HepG2 (cell line): ENCODE measurements around the gene ABHD12. TPM values are rescaled to one million over a fixed set of nuclear protein-coding genes. Genes with fewer than 3 reads are reported as not detected.

Experiments used
- ARNT2 ChIP-seq: sonication (generic); formaldehyde crosslinking; IDR thresholded peaks from 2 replicates; pipeline ENCODE4 v1.8.0; 2022; ENCODE audit warnings: mild to moderate bottlenecking, low read depth, missing genetic modification reagents, moderate library complexity
- HNF1A ChIP-seq, 2 experiments: sonication (generic) in 1 of 2; formaldehyde crosslinking in 1 of 2; IDR thresholded peaks; 2 replicates each; pipeline versions ENCODE4 v1.4.0 to v1.6.1; 2016 to 2020; ENCODE audit warnings: borderline replicate concordance in 1 of 2, low read depth in 1 of 2, mild to moderate bottlenecking in 1 of 2, missing genetic modification reagents in 1 of 2
- KDM5A ChIP-seq: fragments of 200-600 bp; sonication (generic); IDR thresholded peaks from 2 replicates; pipeline ENCODE4 v1.7.0; 2018; ENCODE audit warnings: antibody characterized with exemption, mild to moderate bottlenecking, low read length, borderline replicate concordance
- MAX ChIP-seq: IDR thresholded peaks from 2 replicates; pipeline ENCODE4 v1.6.1; 2012; ENCODE audit warnings: inconsistent platforms
- NFIC ChIP-seq: IDR thresholded peaks from 2 replicates; pipeline ENCODE4 v1.6.1; 2012; ENCODE audit warnings: mild to moderate bottlenecking, low read length, inconsistent platforms
- SRY ChIP-seq: sonication (generic); formaldehyde crosslinking; IDR thresholded peaks from 2 replicates; pipeline ENCODE4 v1.8.0; 2022; ENCODE audit warnings: mild to moderate bottlenecking, missing genetic modification reagents
- UBTF ChIP-seq: sonication (generic); formaldehyde crosslinking; IDR thresholded peaks from 2 replicates; pipeline ENCODE4 v1.4.0; 2020; ENCODE audit warnings: mild to moderate bottlenecking, missing genetic modification reagents
- ZNF180 ChIP-seq: sonication (generic); formaldehyde crosslinking; IDR thresholded peaks from 2 replicates; pipeline ENCODE4 v1.4.0; 2020; ENCODE audit warnings: low read depth, missing genetic modification reagents, borderline replicate concordance
- ZNF275 ChIP-seq: sonication (generic); formaldehyde crosslinking; IDR thresholded peaks from 2 replicates; pipeline ENCODE4 v1.8.0; 2022; ENCODE audit warnings: missing genetic modification reagents, mild to moderate bottlenecking, inconsistent platforms, borderline replicate concordance
- ZNF34 ChIP-seq: sonication (generic); formaldehyde crosslinking; IDR thresholded peaks from 2 replicates; pipeline ENCODE4 v1.4.0; 2020; ENCODE audit warnings: mild to moderate bottlenecking, missing genetic modification reagents, borderline replicate concordance
- ZNF343 ChIP-seq: sonication (generic); formaldehyde crosslinking; IDR thresholded peaks from 2 replicates; pipeline ENCODE4 v1.4.0; 2020; ENCODE audit warnings: mild to moderate bottlenecking, missing genetic modification reagents
- polyA plus RNA-seq, 8 experiments: library from polyadenylated mRNA; depleted of rRNA in 3 of 8; stranded (reverse) in 7 of 8; unstranded in 1 of 8; fragments of >200 nt; fragmentation: Illumina TruSeq in 4 of 8; extraction: Trizol in 4 of 8; gene quantifications; 2 replicates each; pipeline versions ENCODE4 v1.2.1 to v1.2.3, GENCODE V29; 2011 to 2016; ENCODE audit warnings: low read depth in 4 of 8, missing spikeins in 1 of 8, mixed read lengths in 1 of 8; ENCODE audit not compliant: insufficient read depth in 1 of 8
- total RNA-seq, 5 experiments: library from RNA; depleted of rRNA; stranded (reverse); fragments of >200 nt; fragmentation: Illumina TruSeq; extraction: Trizol; gene quantifications; 2 replicates each; pipeline ENCODE4 v1.2.3, GENCODE V29; 2016; ENCODE audit warnings: low read depth in 1 of 5
- TF ChIP-seq, protein P1 (sequence below): sonication (generic); formaldehyde crosslinking; IDR thresholded peaks from 2 replicates; pipeline ENCODE4 v1.5.0; 2020; ENCODE audit warnings: mild to moderate bottlenecking, missing genetic modification reagents, borderline replicate concordance
- TF ChIP-seq, protein P2 (sequence below): sonication (generic); formaldehyde crosslinking; IDR thresholded peaks from 2 replicates; pipeline ENCODE4 v1.4.0; 2020; ENCODE audit warnings: missing genetic modification reagents

Gene ABHD12
- total and polyA plus RNA-seq, 2 of the 13 experiments (the other 11 are each of a cell fraction or from before 2014, with no cell fraction given), result 23.5 to 72.1 TPM

GRCh38 chr20:25407311-25408169, 16.9 kb upstream of the ABHD12 start, which contains the start of gene GINS1 (continued):
- peak; percentile 98 for TF ChIP-seq KDM5A
- peak; percentile 38; the same call in 1 of the 2 replicates for TF ChIP-seq HNF1A (IDR thresholded peaks at IDR 0.05; ENCODE audit: low read depth)
- TF ChIP-seq HNF1A (CRISPR knock-in tag; IDR thresholded peaks at IDR 0.05; ENCODE audit: borderline replicate concordance), result peak; percentile 89; the same call in 1 of the 2 replicates
- TF ChIP-seq UBTF (CRISPR knock-in tag), result peak; percentile 96
- peak; percentile 97; the same call in 1 of the 2 replicates for TF ChIP-seq ZNF180 (CRISPR knock-in tag)
- TF ChIP-seq ZNF275, result peak; percentile 99
- TF ChIP-seq, protein P1, sequence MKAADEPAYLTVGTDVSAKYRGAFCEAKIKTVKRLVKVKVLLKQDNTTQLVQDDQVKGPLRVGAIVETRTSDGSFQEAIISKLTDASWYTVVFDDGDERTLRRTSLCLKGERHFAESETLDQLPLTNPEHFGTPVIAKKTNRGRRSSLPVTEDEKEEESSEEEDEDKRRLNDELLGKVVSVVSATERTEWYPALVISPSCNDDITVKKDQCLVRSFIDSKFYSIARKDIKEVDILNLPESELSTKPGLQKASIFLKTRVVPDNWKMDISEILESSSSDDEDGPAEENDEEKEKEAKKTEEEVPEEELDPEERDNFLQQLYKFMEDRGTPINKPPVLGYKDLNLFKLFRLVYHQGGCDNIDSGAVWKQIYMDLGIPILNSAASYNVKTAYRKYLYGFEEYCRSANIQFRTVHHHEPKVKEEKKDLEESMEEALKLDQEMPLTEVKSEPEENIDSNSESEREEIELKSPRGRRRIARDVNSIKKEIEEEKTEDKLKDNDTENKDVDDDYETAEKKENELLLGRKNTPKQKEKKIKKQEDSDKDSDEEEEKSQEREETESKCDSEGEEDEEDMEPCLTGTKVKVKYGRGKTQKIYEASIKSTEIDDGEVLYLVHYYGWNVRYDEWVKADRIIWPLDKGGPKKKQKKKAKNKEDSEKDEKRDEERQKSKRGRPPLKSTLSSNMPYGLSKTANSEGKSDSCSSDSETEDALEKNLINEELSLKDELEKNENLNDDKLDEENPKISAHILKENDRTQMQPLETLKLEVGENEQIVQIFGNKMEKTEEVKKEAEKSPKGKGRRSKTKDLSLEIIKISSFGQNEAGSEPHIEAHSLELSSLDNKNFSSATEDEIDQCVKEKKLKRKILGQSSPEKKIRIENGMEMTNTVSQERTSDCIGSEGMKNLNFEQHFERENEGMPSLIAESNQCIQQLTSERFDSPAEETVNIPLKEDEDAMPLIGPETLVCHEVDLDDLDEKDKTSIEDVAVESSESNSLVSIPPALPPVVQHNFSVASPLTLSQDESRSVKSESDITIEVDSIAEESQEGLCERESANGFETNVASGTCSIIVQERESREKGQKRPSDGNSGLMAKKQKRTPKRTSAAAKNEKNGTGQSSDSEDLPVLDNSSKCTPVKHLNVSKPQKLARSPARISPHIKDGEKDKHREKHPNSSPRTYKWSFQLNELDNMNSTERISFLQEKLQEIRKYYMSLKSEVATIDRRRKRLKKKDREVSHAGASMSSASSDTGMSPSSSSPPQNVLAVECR (CRISPR knock-in tag), result peak; percentile 100
- TF ChIP-seq ZNF34 (CRISPR knock-in tag), result peak; percentile 94; the same call in 1 of the 2 replicates
- peak; percentile 98 for TF ChIP-seq SRY
- peak; percentile 96 for TF ChIP-seq ZNF343 (CRISPR knock-in tag)
- peak; percentile 100 for TF ChIP-seq ARNT2
- TF ChIP-seq MAX, result peak; percentile 97
- TF ChIP-seq, protein P2, sequence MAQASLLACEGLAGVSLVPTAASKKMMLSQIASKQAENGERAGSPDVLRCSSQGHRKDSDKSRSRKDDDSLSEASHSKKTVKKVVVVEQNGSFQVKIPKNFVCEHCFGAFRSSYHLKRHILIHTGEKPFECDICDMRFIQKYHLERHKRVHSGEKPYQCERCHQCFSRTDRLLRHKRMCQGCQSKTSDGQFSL (CRISPR knock-in tag), result peak; percentile 88
- peak; percentile 77; the same call in 1 of the 2 replicates for TF ChIP-seq NFIC
